Measurements from ENCODE around the gene POLR3A. TPM values are rescaled to one million over a fixed set of nuclear protein-coding genes. Genes with fewer than 3 reads are reported as not detected.

The POLR3A gene
- total RNA-seq, 2 experiments from 2014 or later: 17.7 to 20.8 TPM

Other genes starting within 250 kb of the POLR3A start
- gene DLG5, start 102.8 kb downstream of the POLR3A start, total RNA-seq: 1 to 10 TPM; 3.0 to 4.8 TPM
- gene RPS24, start 4.3 kb upstream of the POLR3A start, total RNA-seq: 1,000 to 10,000 TPM; 1,245 to 1,320 TPM